Measurements from ENCODE around the gene SLC9A9.
"Not testable (repeated sequence)": the region's sequence is repeated elsewhere in the genome, so short reads cannot be mapped to it uniquely, and the experiment has no call there.

Gene SLC9A9

DNA sequence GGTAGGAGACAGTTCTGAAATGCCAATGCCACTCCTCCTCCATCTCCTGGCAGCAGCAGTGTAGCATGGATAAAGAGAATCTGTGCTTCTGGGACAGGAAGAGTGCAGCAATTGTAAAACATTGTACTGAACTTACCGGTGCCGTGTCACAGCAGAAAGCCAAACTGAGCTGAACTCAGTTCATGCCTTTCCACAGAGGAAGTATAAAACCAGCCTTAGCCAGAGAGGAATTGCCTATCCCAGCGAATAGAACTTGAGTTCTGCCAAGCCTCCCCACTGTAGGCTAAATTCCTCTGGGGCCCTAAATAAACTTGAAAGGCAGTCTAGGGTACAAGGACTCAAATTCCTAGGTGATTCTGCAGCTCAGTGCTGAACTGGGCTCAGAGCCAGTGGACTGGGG lies 148.8 kb downstream of the SLC9A9 start:
- TF ChIP-seq, protein P1, sequence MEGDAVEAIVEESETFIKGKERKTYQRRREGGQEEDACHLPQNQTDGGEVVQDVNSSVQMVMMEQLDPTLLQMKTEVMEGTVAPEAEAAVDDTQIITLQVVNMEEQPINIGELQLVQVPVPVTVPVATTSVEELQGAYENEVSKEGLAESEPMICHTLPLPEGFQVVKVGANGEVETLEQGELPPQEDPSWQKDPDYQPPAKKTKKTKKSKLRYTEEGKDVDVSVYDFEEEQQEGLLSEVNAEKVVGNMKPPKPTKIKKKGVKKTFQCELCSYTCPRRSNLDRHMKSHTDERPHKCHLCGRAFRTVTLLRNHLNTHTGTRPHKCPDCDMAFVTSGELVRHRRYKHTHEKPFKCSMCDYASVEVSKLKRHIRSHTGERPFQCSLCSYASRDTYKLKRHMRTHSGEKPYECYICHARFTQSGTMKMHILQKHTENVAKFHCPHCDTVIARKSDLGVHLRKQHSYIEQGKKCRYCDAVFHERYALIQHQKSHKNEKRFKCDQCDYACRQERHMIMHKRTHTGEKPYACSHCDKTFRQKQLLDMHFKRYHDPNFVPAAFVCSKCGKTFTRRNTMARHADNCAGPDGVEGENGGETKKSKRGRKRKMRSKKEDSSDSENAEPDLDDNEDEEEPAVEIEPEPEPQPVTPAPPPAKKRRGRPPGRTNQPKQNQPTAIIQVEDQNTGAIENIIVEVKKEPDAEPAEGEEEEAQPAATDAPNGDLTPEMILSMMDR (IDR thresholded peaks at IDR 0.05), result no peak
- no peak overlapping the region for H3K27ac ChIP-seq
- DNase-seq (ENCODE audit: low spot score), result no peak
- no peak overlapping the region for H3K4me3 ChIP-seq

- H3K4me3 ChIP-seq, result no peak overlapping the region
- TF ChIP-seq, protein P1 (IDR thresholded peaks at IDR 0.05), result no peak
- DNase-seq (ENCODE audit: low spot score), result no peak
- H3K27ac ChIP-seq, result no peak overlapping the region
These were observed 149.5 kb downstream of the SLC9A9 start for GRCh38 chr3:143698682-143699303.

- DNase-seq (ENCODE audit: low spot score), result no peak
- TF ChIP-seq, protein P1 (IDR thresholded peaks at IDR 0.05), result no peak
- H3K4me3 ChIP-seq, result no peak overlapping the region
- H3K27ac ChIP-seq, result no peak overlapping the region
These were observed 150.3 kb downstream of the SLC9A9 start for GRCh38 chr3:143697975-143698374.

GRCh38 chr3:143695333-143695732 lies 152.9 kb downstream of the SLC9A9 start:
- DNase-seq (ENCODE audit: low spot score); H3K27ac ChIP-seq; H3K4me3 ChIP-seq: not testable (repeated sequence)

DNA sequence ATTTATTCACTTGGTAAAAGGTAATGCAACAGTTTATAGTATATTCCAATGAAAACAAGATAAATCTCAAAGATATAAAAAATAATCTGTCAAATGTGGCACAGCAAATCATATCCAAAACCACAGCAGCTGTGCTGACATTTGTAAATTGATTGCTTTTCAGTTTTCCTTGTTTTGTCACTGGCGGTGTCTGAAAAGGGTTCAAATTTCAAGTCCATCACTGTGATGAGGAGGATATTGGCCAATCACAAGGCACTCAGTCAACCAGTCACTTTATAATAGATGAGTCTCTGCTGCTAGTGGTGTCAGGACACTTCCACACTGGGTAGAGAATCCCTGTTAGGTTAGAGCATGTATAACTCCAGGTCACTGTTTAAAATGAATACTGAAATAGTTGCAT lies 154.8 kb downstream of the SLC9A9 start:
- Histone ChIP-seq H3K27ac (no peak overlapping the region), H3K4me3 (no peak overlapping the region)
- TF ChIP-seq, protein P1 (IDR thresholded peaks at IDR 0.05), result no peak
- no peak for DNase-seq (ENCODE audit: low spot score)

GRCh38 chr3:143686638-143687197 lies 161.6 kb downstream of the SLC9A9 start:
- Histone ChIP-seq H3K27ac (no peak overlapping the region), H3K4me3 (no peak overlapping the region)
- TF ChIP-seq, protein P1 (IDR thresholded peaks at IDR 0.05), result no peak
- no peak for DNase-seq (ENCODE audit: low spot score)

DNA sequence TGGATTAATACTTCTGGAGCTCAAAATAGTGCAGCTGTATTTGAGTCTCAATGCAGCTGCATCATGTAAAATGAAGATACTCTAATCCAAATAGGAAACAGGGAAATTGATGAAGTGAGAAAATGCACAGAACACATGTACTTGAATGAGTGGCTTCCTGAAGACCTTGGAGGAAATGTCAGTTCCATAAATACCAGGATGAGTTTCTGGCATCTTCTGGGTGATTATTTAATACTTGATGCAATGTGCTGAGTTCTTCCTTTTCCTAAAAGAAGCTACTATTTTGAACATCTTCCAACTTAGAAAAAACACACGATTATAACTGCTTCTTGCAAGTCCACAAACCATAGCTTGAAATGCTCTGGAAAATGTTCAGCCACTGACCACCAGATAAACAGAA lies 162.8 kb downstream of the SLC9A9 start:
- H3K4me3 ChIP-seq, result no peak overlapping the region
- TF ChIP-seq, protein P1 (IDR thresholded peaks at IDR 0.05), result no peak
- H3K27ac ChIP-seq, result no peak overlapping the region
- DNase-seq (ENCODE audit: low spot score), result no peak

All from coronary artery (tissue), 2 donors.